Measurements from ENCODE around the gene CDK15.
"Not testable (repeated sequence)": the region's sequence is repeated elsewhere in the genome, so short reads cannot be mapped to it uniquely, and the experiment has no call there.

CDK15 gene

GRCh38 chr2:201806442-201807170 lies at the start of gene CDK15:
Gene CDK15, plus strand, starts transcription at chr2:201806537. Its CDS starts 128 bp downstream, at chr2:201806665.
- DNase-seq = no peak

- DNase-seq = no peak
Observed at GRCh38 chr2:201758234-201758633, 48.1 kb upstream of the CDK15 start.

GRCh38 chr2:201758873-201759272 lies 47.5 kb upstream of the CDK15 start:
- DNase-seq = no peak

- no peak for DNase-seq
Observed at GRCh38 chr2:201759567-201759966, 46.8 kb upstream of the CDK15 start.

GRCh38 chr2:201761101-201761500 lies 45.2 kb upstream of the CDK15 start:
- DNase-seq = no peak

GRCh38 chr2:201764469-201764868 lies 41.9 kb upstream of the CDK15 start:
- not testable (repeated sequence) for DNase-seq

- DNase-seq = no peak
Observed at GRCh38 chr2:201765799-201766198, 40.5 kb upstream of the CDK15 start.

GRCh38 chr2:201768918-201769317 lies 37.4 kb upstream of the CDK15 start:
- no peak for DNase-seq

- no peak for DNase-seq
Observed at GRCh38 chr2:201769666-201770373, 36.5 kb upstream of the CDK15 start.

- no peak for DNase-seq
Observed at GRCh38 chr2:201773990-201774389, 32.3 kb upstream of the CDK15 start.

GRCh38 chr2:201774546-201774945 lies 31.8 kb upstream of the CDK15 start:
- DNase-seq = no peak

GRCh38 chr2:201775326-201775725 lies 31.0 kb upstream of the CDK15 start:
- DNase-seq = no peak

- DNase-seq = no peak
Observed at GRCh38 chr2:201777043-201777442, 29.3 kb upstream of the CDK15 start.

- no peak for DNase-seq
Observed at GRCh38 chr2:201777869-201778268, 28.5 kb upstream of the CDK15 start.

- peak; percentile 3 to 6 for DNase-seq
Observed at GRCh38 chr2:201779901-201780673, 26.2 kb upstream of the CDK15 start.

GRCh38 chr2:201780674-201781493 lies 25.5 kb upstream of the CDK15 start, which contains the start of gene ALS2:
Gene ALS2, minus strand, starts transcription at chr2:201780933. Its CDS starts 12,048 bp downstream, at chr2:201768885.
- peak; percentile 91 to 92 for DNase-seq

- no peak for DNase-seq
Observed at GRCh38 chr2:201781557-201782051, 24.7 kb upstream of the CDK15 start.

- DNase-seq = no peak
Observed at GRCh38 chr2:201784563-201784962, 21.8 kb upstream of the CDK15 start.

GRCh38 chr2:201785135-201785534 lies 21.2 kb upstream of the CDK15 start:
- DNase-seq = no peak

GRCh38 chr2:201786471-201786870 lies 19.9 kb upstream of the CDK15 start:
- DNase-seq = no peak

- DNase-seq = no peak
Observed at GRCh38 chr2:201788371-201788770, 18.0 kb upstream of the CDK15 start.

- no peak for DNase-seq
Observed at GRCh38 chr2:201789395-201789794, 16.9 kb upstream of the CDK15 start.
